Mucosa of rectum (tissue), 2 donors: Measurements from ENCODE around the gene TOX2.

Source experiments
- H3K27ac ChIP-seq, 2 donors: one replicate each; pipeline ENCODE4 v1.7.0; 2013; ENCODE audit warnings: inconsistent platforms in 2 of 2, low read depth in 2 of 2, low read length in 2 of 2
- H3K27me3 ChIP-seq, 2 donors: one replicate each; pipeline ENCODE4 v1.7.0; 2013; ENCODE audit warnings: low read length in 2 of 2; ENCODE audit not compliant: control insufficient read depth in 2 of 2, insufficient read depth in 2 of 2
- H3K36me3 ChIP-seq, 2 donors: one replicate each; pipeline ENCODE4 v1.7.0; 2013; ENCODE audit warnings: low read length in 2 of 2; ENCODE audit not compliant: control insufficient read depth in 2 of 2, insufficient read depth in 2 of 2
- H3K4me1 ChIP-seq, 2 donors: one replicate each; pipeline ENCODE4 v1.7.0; 2013; ENCODE audit warnings: low read length in 2 of 2, mild to moderate bottlenecking in 1 of 2; ENCODE audit not compliant: control insufficient read depth in 2 of 2, insufficient read depth in 2 of 2
- H3K4me3 ChIP-seq, 2 donors: one replicate each; pipeline ENCODE4 v1.7.0; 2013; ENCODE audit warnings: low read length in 2 of 2
- H3K9ac ChIP-seq, 2 donors: one replicate each; pipeline ENCODE4 v1.7.0; 2013; ENCODE audit warnings: low read length in 2 of 2, low read depth in 1 of 2, mild to moderate bottlenecking in 1 of 2
- H3K9me3 ChIP-seq, 2 donors: one replicate each; pipeline ENCODE4 v1.7.0; 2013; ENCODE audit warnings: low read length in 2 of 2; ENCODE audit not compliant: control insufficient read depth in 2 of 2
- donor health status: healthy.
- donor health status: Normal muscosa, but diverticular disease.

TOX2 gene

DNA sequence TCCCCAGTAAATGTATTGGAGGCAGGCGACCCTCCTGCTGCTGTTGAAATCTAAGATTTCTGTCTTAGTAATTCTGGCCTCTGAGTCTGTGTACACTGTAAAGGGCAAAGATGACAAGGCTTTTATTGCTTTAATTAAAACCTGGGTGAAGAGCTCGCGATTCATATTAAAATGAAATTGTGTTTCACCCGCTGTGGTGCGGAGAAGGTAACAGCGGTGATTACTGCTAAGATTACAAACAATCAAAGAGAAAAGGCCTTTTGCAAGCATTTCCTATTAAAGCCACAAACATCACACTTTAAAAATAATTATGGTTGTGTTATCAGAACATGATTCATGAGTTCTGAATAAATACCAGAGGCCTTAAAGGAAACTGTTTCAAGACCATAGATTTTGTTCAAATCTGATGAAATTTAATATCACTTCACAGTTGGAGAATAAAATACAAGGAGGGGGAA is 69.3 kb downstream of the TOX2 start:
- Histone ChIP-seq H3K9ac (no peak overlapping the region), H3K4me1 (peaks cover 34 to 37% of the 10 kb centered on the region in 2 donors), H3K4me3 (no peak overlapping the region), H3K27ac (peak overlapping the region; percentile 75 to 81), H3K36me3 (no peaks in the 10 kb centered on the region), H3K27me3 (no peaks in the 10 kb centered on the region), H3K9me3 (no peaks in the 10 kb centered on the region)

GRCh38 chr20:43984587-43984986 is 69.9 kb downstream of the TOX2 start:
- H3K9ac ChIP-seq, result no peak overlapping the region
- peak overlapping the region; percentile 75 to 81 for H3K27ac ChIP-seq
- H3K27me3 ChIP-seq, result no peaks in the 10 kb centered on the region
- H3K4me1 ChIP-seq, result peaks cover 34 to 37% of the 10 kb centered on the region in 2 donors
- no peak overlapping the region for H3K4me3 ChIP-seq
- H3K36me3 ChIP-seq, result no peaks in the 10 kb centered on the region
- H3K9me3 ChIP-seq, result no peaks in the 10 kb centered on the region

DNA sequence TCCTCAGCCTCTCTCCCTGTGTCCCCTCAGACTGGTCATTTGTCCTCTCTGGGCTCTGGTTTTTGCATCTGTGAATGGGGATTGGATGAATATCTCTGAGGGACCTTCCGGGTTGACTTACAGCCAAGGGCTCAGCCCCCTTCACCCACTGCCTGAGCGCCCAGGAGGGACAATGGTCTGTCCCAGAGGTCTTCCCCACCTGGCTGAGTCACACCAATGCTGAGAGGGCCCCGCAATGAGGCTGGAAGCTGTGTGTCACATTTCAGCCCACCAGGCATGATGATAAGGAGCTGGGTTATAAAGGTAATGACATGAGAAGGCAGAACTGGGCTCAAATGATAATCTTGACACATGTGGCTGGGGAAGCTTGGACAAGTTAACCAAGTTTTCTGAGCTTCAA is 70.5 kb downstream of the TOX2 start:
- Histone ChIP-seq H3K4me3 (no peak overlapping the region), H3K4me1 (peaks cover 34 to 37% of the 10 kb centered on the region in 2 donors), H3K36me3 (no peaks in the 10 kb centered on the region), H3K9ac (no peak overlapping the region), H3K27ac (peak overlapping the region; percentile 75 to 81), H3K9me3 (no peaks in the 10 kb centered on the region), H3K27me3 (no peaks in the 10 kb centered on the region)

GRCh38 chr20:43985608-43986316 is 71.1 kb downstream of the TOX2 start:
- Histone ChIP-seq H3K9ac (no peak overlapping the region), H3K9me3 (no peaks in the 10 kb centered on the region), H3K36me3 (no peaks in the 10 kb centered on the region), H3K4me3 (no peak overlapping the region), H3K27ac (peak overlapping the region; percentile 75 to 81), H3K27me3 (no peaks in the 10 kb centered on the region), H3K4me1 (peaks cover 34 to 37% of the 10 kb centered on the region in 2 donors)

GRCh38 chr20:43987018-43987417 is 72.4 kb downstream of the TOX2 start:
- Histone ChIP-seq H3K36me3 (no peaks in the 10 kb centered on the region), H3K27me3 (no peaks in the 10 kb centered on the region), H3K9me3 (no peaks in the 10 kb centered on the region), H3K4me1 (peaks cover 34 to 37% of the 10 kb centered on the region in 2 donors), H3K4me3 (no peak overlapping the region), H3K9ac (no peak overlapping the region), H3K27ac (peak overlapping the region in 1 of 2 donors; percentile 7)

GRCh38 chr20:43987531-43987930 is 72.9 kb downstream of the TOX2 start:
- Histone ChIP-seq H3K27ac (peak overlapping the region in 1 of 2 donors; percentile 7), H3K4me1 (peaks cover 34 to 37% of the 10 kb centered on the region in 2 donors), H3K4me3 (no peak overlapping the region), H3K9me3 (no peaks in the 10 kb centered on the region), H3K27me3 (no peaks in the 10 kb centered on the region), H3K36me3 (no peaks in the 10 kb centered on the region), H3K9ac (no peak overlapping the region)

DNA sequence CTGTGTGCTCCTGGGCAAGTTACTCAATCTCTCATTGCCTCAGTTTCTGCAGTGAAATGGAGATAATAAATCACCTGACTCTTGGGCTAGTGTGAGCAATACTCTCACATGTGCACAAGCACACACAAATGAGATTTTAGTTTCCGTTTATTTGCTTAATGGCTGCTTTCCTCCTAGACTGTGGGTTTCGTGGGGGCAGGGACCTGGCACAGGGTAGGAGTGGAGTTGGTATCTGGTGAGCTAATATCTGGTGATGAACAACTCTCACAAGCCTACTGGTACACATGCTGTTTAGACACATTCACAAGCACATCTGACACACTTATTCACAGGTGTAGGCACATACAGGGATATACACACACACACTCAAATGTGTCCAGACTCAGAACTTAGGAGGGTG is 73.8 kb downstream of the TOX2 start:
- H3K27ac ChIP-seq, result no peak overlapping the region

DNA sequence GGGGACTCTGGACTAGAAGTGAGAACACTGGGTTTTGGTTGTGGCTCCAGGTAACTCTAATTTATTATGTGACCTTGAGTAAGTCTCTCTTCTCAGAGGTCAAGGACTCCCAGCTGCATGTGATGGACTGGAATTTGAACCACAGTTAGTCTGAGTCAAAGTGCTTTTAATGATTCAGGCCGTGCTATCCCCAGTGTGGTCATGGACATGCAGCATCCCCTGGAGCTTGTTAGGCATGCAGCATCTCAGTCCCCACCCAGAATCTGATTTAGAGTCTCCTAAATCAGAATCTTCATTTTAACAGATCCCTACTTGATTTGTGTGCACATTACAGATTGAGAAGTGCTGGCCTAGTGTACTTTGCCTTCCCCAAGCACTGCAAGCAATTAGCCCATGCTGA is 74.2 kb downstream of the TOX2 start:
- H3K36me3 ChIP-seq, result no peaks in the 10 kb centered on the region
- H3K9me3 ChIP-seq, result no peaks in the 10 kb centered on the region
- no peak overlapping the region for H3K9ac ChIP-seq
- H3K4me1 ChIP-seq, result peaks cover 29 to 32% of the 10 kb centered on the region in 2 donors
- no peak overlapping the region for H3K4me3 ChIP-seq
- H3K27ac ChIP-seq, result no peak overlapping the region
- no peaks in the 10 kb centered on the region for H3K27me3 ChIP-seq

More for the DNA sequence above, 73.8 kb downstream of the TOX2 start:
- Histone ChIP-seq H3K36me3 (no peaks in the 10 kb centered on the region), H3K9ac (no peak overlapping the region), H3K4me1 (peaks cover 32 to 36% of the 10 kb centered on the region in 2 donors), H3K4me3 (no peak overlapping the region), H3K27me3 (no peaks in the 10 kb centered on the region), H3K9me3 (no peaks in the 10 kb centered on the region)

DNA sequence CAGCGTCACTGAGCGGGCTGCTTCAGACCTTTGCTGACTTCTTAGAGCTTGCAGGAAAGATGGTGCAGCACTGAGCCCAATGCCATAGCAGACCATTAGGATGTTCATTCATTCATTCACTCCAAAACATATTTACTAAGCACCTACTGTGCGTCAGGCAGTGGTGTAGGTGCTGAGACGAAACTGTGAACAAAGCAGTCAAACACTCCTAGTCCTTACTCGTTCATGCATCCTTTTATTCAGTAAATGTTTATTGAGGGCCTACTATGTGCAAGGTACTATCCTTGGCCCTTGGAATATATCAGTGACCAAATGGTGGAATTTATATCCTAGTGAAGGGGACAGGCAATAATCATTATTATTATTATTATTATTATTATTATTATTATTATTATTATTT is 76.6 kb downstream of the TOX2 start:
- peaks cover 14 to 16% of the 10 kb centered on the region in 2 donors for H3K4me1 ChIP-seq
- no peaks in the 10 kb centered on the region for H3K9me3 ChIP-seq
- H3K36me3 ChIP-seq, result no peaks in the 10 kb centered on the region
- no peak overlapping the region for H3K4me3 ChIP-seq
- H3K27me3 ChIP-seq, result no peaks in the 10 kb centered on the region
- H3K9ac ChIP-seq, result no peak overlapping the region
- no peak overlapping the region for H3K27ac ChIP-seq

DNA sequence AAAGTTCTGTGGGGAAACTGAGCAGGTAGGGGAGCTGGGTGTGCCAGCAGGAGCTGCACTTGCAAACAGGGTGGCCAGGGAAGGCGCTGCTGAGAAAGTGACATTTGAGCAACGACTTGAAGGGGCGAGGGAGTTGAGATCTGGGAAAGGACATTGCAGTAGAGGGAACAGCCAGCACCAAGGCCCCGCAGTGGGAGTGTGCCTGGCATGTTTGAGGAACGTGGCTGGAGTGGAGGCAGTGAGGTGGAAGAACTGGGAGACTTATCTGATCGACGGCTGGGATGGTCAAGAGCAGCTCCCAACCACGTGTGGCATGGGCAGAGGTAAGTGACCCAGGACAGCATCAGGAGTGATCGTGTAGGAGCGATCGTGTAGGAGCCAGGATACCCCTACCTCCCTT is 77.3 kb downstream of the TOX2 start:
- H3K4me1 ChIP-seq, result peaks cover 15 to 18% of the 10 kb centered on the region in 2 donors
- H3K4me3 ChIP-seq, result no peak overlapping the region
- no peaks in the 10 kb centered on the region for H3K36me3 ChIP-seq

More for the DNA sequence above, 77.3 kb downstream of the TOX2 start:
- no peak overlapping the region for H3K27ac ChIP-seq
- H3K27me3 ChIP-seq, result no peaks in the 10 kb centered on the region
- H3K9me3 ChIP-seq, result no peaks in the 10 kb centered on the region
- H3K9ac ChIP-seq, result no peak overlapping the region
